GM23338 (cell line): ENCODE results near the gene CEP350. TPM values are rescaled to one million over a fixed set of nuclear protein-coding genes. Genes with fewer than 3 reads are reported as not detected.

Experiments
- ATAC-seq: fragments of 200-7000 bp; cut with Tn5 transposase; 3 replicates; pipeline ENCODE4 v1.9.1; 2020
- DNase-seq: peaks from one replicate; pipeline ENCODE4 v3.0.0-alpha.2; 2015; ENCODE audit warnings: low spot score
- H2AFZ ChIP-seq: fragments of 200-600 bp; sonication (generic); 2 replicates; pipeline ENCODE4 v1.8.0; 2016; ENCODE audit warnings: antibody characterized with exemption, mild to moderate bottlenecking, moderate library complexity
- H3F3A ChIP-seq: fragments of 200-600 bp; sonication (generic); replicated peaks from 2 replicates; pipeline ENCODE4 v1.8.0; 2017; ENCODE audit warnings: antibody characterized with exemption, mixed run types, low read depth
- H3K27ac ChIP-seq: fragments of 200-600 bp; sonication (generic); 2 replicates; pipeline ENCODE4 v1.6.1; 2016; ENCODE audit warnings: low read depth
- H3K27me3 ChIP-seq: fragments of 200-600 bp; sonication (generic); 2 replicates; pipeline ENCODE4 v1.8.0; 2016; ENCODE audit warnings: mild to moderate bottlenecking, mixed run types, moderate library complexity; ENCODE audit not compliant: insufficient read depth
- H3K36me3 ChIP-seq: fragments of 200-600 bp; sonication (generic); 2 replicates; pipeline ENCODE4 v1.8.0; 2016; ENCODE audit warnings: mild to moderate bottlenecking; ENCODE audit not compliant: insufficient read depth
- H3K4me1 ChIP-seq: fragments of 200-600 bp; sonication (generic); 2 replicates; pipeline ENCODE4 v1.8.0; 2016; ENCODE audit warnings: mild to moderate bottlenecking, moderate library complexity; ENCODE audit not compliant: insufficient read depth
- H3K4me2 ChIP-seq: fragments of 200-600 bp; sonication (generic); 2 replicates; pipeline ENCODE4 v1.7.1; 2017; ENCODE audit warnings: mixed run types
- H3K4me3 ChIP-seq: fragments of 200-600 bp; sonication (generic); 2 replicates; pipeline ENCODE4 v1.6.1; 2016; ENCODE audit warnings: mixed run types
- H3K79me2 ChIP-seq: fragments of 200-600 bp; sonication (generic); replicated peaks from 2 replicates; pipeline ENCODE4 v1.8.0; 2017; ENCODE audit warnings: mild to moderate bottlenecking; ENCODE audit not compliant: insufficient read depth
- H3K9me2 ChIP-seq: fragments of 200-600 bp; sonication (generic); 2 replicates; pipeline ENCODE4 v1.8.0; 2017; ENCODE audit not compliant: insufficient read depth
- H4K20me1 ChIP-seq: fragments of 200-600 bp; sonication (generic); replicated peaks from 2 replicates; pipeline ENCODE4 v1.8.0; 2017; ENCODE audit warnings: mild to moderate bottlenecking; ENCODE audit not compliant: insufficient read depth
- H3K27ac Mint-ChIP-seq: 2 replicates; pipeline ENCODE4 v1.8.0; 2020; ENCODE audit warnings: inconsistent platforms, mild to moderate bottlenecking, moderate library complexity, mixed read lengths
- H3K27me3 Mint-ChIP-seq: 3 replicates; pipeline ENCODE4 v1.8.0; 2022; ENCODE audit warnings: low read depth, mild to moderate bottlenecking, moderate library complexity, mixed read lengths, inconsistent platforms; ENCODE audit not compliant: insufficient read depth, poor library complexity
- H3K36me3 Mint-ChIP-seq: 3 replicates; pipeline ENCODE4 v1.8.0; 2021; ENCODE audit warnings: low read depth, mild to moderate bottlenecking, inconsistent platforms, moderate library complexity, mixed read lengths
- H3K4me1 Mint-ChIP-seq: 3 replicates; pipeline ENCODE4 v1.8.0; 2020; ENCODE audit warnings: mild to moderate bottlenecking, inconsistent platforms, mixed read lengths
- H3K4me3 Mint-ChIP-seq: 3 replicates; pipeline ENCODE4 v1.8.0; 2021; ENCODE audit warnings: moderate library complexity, mild to moderate bottlenecking, inconsistent platforms, mixed read lengths
- H3K9me3 Mint-ChIP-seq: 3 replicates; pipeline ENCODE4 v1.8.0; 2020; ENCODE audit warnings: moderate library complexity, mild to moderate bottlenecking, inconsistent platforms, mixed read lengths
- CREB1 ChIP-seq: fragments of 250-450 bp; sonication (Bioruptor Pico); IDR thresholded peaks from 2 replicates; pipeline ENCODE4 v1.5.0; 2020; ENCODE audit warnings: low read depth, mild to moderate bottlenecking, moderate library complexity
- JUNB ChIP-seq: IDR thresholded peaks from one replicate; pipeline ENCODE4 v1.6.1; 2016; ENCODE audit warnings: antibody characterized with exemption; ENCODE audit not compliant: unreplicated experiment
- NANOG ChIP-seq: IDR thresholded peaks from 2 replicates; pipeline ENCODE4 v1.6.1; 2016; ENCODE audit warnings: antibody characterized with exemption, borderline replicate concordance
- POLR2AphosphoS5 ChIP-seq: IDR thresholded peaks from 2 replicates; pipeline ENCODE4 v1.6.1; 2016; ENCODE audit warnings: antibody characterized with exemption, low read depth
- STAT1 ChIP-seq: IDR thresholded peaks from one replicate; pipeline ENCODE4 v1.6.1; 2016; ENCODE audit warnings: antibody characterized with exemption; ENCODE audit not compliant: unreplicated experiment
- ZNF331 ChIP-seq: fragments of 250-450 bp; sonication (Bioruptor Pico); IDR thresholded peaks from 2 replicates; pipeline ENCODE4 v1.5.0; 2020; ENCODE audit warnings: low read depth, mild to moderate bottlenecking, moderate library complexity
- polyA plus RNA-seq: library from polyadenylated mRNA; unstranded; fragments of >200 nt; fragmentation: Nextera tagmentation; extraction: Ambion mirVana; gene quantifications from 2 replicates; pipeline ENCODE4 v1.2.1, GENCODE V29; 2016
- total RNA-seq: library from RNA; depleted of rRNA; stranded (reverse); fragments of >200 nt; shearing (Covaris generic); gene quantifications from 2 replicates; pipeline ENCODE4 v1.2.3, GENCODE V29; 2014
- TF ChIP-seq, protein P1 (sequence below): IDR thresholded peaks from one replicate; pipeline ENCODE4 v1.6.1; 2018; ENCODE audit warnings: antibody characterized with exemption; ENCODE audit not compliant: unreplicated experiment
- TF ChIP-seq, protein P2 (sequence below): IDR thresholded peaks from 2 replicates; pipeline ENCODE4 v1.6.1; 2016; ENCODE audit warnings: antibody characterized with exemption
- TF ChIP-seq, protein P3 (sequence below): fragments of 250-450 bp; sonication (Bioruptor Pico); IDR thresholded peaks from 2 replicates; pipeline ENCODE4 v1.5.0; 2020; ENCODE audit warnings: mild to moderate bottlenecking, moderate library complexity

CEP350 gene
- total and polyA plus RNA-seq, 2 experiments from 2014 or later: 23.4 to 36.8 TPM

DNA sequence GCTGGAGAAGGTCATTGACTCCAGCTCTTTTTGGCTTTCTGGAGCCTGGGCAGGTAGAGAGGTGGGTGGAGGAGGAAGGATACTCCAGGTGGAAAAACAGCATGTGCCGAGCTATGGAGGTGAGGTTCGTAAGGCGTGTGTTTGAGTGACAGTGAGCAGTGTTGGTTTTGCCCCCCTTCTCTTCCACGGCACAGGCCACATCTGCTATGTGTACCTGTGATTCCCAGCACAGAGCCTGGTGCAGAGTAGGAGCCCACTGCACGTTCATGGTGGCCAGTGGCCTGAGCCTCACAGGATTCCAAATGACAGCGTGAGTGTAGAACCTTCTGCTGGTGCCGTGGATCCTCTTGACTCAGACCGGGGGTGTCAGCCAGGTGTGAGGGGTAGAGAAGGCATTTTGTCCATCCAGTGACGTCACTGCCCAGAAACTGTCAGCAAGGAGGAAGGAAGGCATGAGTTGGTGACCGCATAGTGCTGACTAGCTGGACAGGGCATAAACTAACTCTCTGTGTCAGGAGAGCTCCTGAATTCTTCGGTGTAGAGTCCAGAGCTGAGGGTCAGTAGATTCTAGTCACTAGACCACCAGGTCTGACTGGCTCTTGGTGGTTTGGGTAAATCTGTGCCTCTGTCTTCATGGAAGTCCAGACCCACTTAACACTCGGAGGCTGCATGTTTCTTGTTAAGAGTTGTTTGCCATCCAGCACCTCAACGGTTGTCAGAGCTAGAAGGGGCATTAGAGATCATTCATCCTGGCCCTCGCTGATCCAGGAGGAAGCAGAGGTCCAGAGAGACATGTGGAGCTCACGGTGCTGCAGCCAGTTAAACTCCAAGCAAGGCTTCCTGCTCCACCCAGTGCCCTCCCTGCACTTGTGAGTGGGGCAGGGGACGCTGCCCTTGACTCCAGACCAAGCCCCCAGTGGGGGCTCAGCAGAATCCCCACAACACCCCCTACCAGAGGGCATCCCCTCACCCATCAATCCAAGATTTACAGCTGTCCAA is 203.8 kb downstream of the CEP350 start:
- peaks cover 57% of the 10 kb centered on the region for H3K79me2 ChIP-seq

More for the DNA sequence above, 203.8 kb downstream of the CEP350 start:
- Histone ChIP-seq H3K27ac (no peak overlapping the region), H3F3A (no peaks in the 10 kb centered on the region; the same call in 1 of the 2 replicates), H3K4me2 (no peak overlapping the region), H3K4me3 (no peak overlapping the region), H2AFZ (no peak overlapping the region), H3K27me3 (peaks cover 22% of the 10 kb centered on the region), H3K4me1 (peaks cover 36% of the 10 kb centered on the region), H3K9me2 (no peaks in the 10 kb centered on the region; the same call in 1 of the 2 replicates), H4K20me1 (peaks cover 50% of the 10 kb centered on the region), H3K36me3 (no peaks in the 10 kb centered on the region)
- no peak overlapping the region for H3K4me3 Mint-ChIP-seq
- DNase-seq (no peak), ATAC-seq (no peak)
- no peaks in the 10 kb centered on the region; the same call in 2 of the 3 replicates for H3K36me3 Mint-ChIP-seq
- peaks cover 35% of the 10 kb centered on the region for H3K4me1 Mint-ChIP-seq
- no peaks in the 10 kb centered on the region for H3K9me3 Mint-ChIP-seq
- peaks cover 10% of the 10 kb centered on the region for H3K27me3 Mint-ChIP-seq
- TF ChIP-seq, protein P1, sequence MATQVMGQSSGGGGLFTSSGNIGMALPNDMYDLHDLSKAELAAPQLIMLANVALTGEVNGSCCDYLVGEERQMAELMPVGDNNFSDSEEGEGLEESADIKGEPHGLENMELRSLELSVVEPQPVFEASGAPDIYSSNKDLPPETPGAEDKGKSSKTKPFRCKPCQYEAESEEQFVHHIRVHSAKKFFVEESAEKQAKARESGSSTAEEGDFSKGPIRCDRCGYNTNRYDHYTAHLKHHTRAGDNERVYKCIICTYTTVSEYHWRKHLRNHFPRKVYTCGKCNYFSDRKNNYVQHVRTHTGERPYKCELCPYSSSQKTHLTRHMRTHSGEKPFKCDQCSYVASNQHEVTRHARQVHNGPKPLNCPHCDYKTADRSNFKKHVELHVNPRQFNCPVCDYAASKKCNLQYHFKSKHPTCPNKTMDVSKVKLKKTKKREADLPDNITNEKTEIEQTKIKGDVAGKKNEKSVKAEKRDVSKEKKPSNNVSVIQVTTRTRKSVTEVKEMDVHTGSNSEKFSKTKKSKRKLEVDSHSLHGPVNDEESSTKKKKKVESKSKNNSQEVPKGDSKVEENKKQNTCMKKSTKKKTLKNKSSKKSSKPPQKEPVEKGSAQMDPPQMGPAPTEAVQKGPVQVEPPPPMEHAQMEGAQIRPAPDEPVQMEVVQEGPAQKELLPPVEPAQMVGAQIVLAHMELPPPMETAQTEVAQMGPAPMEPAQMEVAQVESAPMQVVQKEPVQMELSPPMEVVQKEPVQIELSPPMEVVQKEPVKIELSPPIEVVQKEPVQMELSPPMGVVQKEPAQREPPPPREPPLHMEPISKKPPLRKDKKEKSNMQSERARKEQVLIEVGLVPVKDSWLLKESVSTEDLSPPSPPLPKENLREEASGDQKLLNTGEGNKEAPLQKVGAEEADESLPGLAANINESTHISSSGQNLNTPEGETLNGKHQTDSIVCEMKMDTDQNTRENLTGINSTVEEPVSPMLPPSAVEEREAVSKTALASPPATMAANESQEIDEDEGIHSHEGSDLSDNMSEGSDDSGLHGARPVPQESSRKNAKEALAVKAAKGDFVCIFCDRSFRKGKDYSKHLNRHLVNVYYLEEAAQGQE: no peak
- TF ChIP-seq, protein P2, sequence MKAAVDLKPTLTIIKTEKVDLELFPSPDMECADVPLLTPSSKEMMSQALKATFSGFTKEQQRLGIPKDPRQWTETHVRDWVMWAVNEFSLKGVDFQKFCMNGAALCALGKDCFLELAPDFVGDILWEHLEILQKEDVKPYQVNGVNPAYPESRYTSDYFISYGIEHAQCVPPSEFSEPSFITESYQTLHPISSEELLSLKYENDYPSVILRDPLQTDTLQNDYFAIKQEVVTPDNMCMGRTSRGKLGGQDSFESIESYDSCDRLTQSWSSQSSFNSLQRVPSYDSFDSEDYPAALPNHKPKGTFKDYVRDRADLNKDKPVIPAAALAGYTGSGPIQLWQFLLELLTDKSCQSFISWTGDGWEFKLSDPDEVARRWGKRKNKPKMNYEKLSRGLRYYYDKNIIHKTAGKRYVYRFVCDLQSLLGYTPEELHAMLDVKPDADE: no peak
- TF ChIP-seq, protein P3, sequence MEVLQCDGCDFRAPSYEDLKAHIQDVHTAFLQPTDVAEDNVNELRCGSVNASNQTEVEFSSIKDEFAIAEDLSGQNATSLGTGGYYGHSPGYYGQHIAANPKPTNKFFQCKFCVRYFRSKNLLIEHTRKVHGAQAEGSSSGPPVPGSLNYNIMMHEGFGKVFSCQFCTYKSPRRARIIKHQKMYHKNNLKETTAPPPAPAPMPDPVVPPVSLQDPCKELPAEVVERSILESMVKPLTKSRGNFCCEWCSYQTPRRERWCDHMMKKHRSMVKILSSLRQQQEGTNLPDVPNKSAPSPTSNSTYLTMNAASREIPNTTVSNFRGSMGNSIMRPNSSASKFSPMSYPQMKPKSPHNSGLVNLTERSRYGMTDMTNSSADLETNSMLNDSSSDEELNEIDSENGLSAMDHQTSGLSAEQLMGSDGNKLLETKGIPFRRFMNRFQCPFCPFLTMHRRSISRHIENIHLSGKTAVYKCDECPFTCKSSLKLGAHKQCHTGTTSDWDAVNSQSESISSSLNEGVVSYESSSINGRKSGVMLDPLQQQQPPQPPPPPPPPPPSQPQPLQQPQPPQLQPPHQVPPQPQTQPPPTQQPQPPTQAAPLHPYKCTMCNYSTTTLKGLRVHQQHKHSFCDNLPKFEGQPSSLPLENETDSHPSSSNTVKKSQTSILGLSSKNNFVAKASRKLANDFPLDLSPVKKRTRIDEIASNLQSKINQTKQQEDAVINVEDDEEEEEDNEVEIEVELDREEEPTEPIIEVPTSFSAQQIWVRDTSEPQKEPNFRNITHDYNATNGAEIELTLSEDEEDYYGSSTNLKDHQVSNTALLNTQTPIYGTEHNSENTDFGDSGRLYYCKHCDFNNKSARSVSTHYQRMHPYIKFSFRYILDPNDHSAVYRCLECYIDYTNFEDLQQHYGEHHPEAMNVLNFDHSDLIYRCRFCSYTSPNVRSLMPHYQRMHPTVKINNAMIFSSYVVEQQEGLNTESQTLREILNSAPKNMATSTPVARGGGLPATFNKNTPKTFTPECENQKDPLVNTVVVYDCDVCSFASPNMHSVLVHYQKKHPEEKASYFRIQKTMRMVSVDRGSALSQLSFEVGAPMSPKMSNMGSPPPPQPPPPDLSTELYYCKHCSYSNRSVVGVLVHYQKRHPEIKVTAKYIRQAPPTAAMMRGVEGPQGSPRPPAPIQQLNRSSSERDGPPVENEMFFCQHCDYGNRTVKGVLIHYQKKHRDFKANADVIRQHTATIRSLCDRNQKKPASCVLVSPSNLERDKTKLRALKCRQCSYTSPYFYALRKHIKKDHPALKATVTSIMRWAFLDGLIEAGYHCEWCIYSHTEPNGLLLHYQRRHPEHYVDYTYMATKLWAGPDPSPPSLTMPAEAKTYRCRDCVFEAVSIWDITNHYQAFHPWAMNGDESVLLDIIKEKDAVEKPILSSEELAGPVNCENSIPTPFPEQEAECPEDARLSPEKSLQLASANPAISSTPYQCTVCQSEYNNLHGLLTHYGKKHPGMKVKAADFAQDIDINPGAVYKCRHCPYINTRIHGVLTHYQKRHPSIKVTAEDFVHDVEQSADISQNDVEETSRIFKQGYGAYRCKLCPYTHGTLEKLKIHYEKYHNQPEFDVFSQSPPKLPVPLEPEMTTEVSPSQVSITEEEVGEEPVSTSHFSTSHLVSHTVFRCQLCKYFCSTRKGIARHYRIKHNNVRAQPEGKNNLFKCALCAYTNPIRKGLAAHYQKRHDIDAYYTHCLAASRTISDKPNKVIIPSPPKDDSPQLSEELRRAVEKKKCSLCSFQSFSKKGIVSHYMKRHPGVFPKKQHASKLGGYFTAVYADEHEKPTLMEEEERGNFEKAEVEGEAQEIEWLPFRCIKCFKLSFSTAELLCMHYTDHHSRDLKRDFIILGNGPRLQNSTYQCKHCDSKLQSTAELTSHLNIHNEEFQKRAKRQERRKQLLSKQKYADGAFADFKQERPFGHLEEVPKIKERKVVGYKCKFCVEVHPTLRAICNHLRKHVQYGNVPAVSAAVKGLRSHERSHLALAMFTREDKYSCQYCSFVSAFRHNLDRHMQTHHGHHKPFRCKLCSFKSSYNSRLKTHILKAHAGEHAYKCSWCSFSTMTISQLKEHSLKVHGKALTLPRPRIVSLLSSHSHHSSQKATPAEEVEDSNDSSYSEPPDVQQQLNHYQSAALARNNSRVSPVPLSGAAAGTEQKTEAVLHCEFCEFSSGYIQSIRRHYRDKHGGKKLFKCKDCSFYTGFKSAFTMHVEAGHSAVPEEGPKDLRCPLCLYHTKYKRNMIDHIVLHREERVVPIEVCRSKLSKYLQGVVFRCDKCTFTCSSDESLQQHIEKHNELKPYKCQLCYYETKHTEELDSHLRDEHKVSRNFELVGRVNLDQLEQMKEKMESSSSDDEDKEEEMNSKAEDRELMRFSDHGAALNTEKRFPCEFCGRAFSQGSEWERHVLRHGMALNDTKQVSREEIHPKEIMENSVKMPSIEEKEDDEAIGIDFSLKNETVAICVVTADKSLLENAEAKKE (CRISPR knock-in tag): no peak
- TF ChIP-seq NANOG: no peak
- no peak for TF ChIP-seq JUNB
- no peak for TF ChIP-seq POLR2AphosphoS5
- TF ChIP-seq ZNF331 (CRISPR knock-in tag): no peak
- no peak for TF ChIP-seq STAT1
- TF ChIP-seq CREB1 (CRISPR knock-in tag): no peak
- no peak overlapping the region for H3K27ac Mint-ChIP-seq
